Spleen (tissue), 11 donors: Measurements from ENCODE around the gene ARSG. TPM values are rescaled to one million over a fixed set of nuclear protein-coding genes. Genes with fewer than 3 reads are reported as not detected.
A peak's percentile ranks its signal among the peaks of the same experiment; 100 is the strongest.

Source experiments
- DNase-seq: peaks from one replicate; pipeline ENCODE4 v3.0.0-alpha.2; 2020
- H3K27ac ChIP-seq, 8 donors: fragments of 200-600 bp; sonication (generic) in 7 of 8; 1 replicate in 4 of 8; 2 replicates in 4 of 8; pipeline versions ENCODE4 v1.5.0 to v1.8.0; 2016 to 2021; ENCODE audit warnings: inconsistent platforms in 4 of 8, mild to moderate bottlenecking in 4 of 8, moderate library complexity in 1 of 8
- H3K27me3 ChIP-seq, 7 donors: fragments of 200-600 bp; sonication (generic) in 6 of 7; replicated peaks in 1 of 7; 1 replicate in 4 of 7; 2 replicates in 3 of 7; pipeline versions ENCODE4 v1.5.0 to v1.8.0; 2016 to 2021; ENCODE audit warnings: inconsistent platforms in 3 of 7, mild to moderate bottlenecking in 1 of 7
- H3K36me3 ChIP-seq, 6 donors: fragments of 200-600 bp; sonication (generic) in 5 of 6; 1 replicate in 4 of 6; 2 replicates in 2 of 6; pipeline versions ENCODE4 v1.5.0 to v1.8.0; 2016 to 2021; ENCODE audit warnings: inconsistent platforms in 2 of 6
- H3K4me1 ChIP-seq, 6 donors: fragments of 200-600 bp; sonication (generic) in 5 of 6; 1 replicate in 3 of 6; 2 replicates in 3 of 6; pipeline versions ENCODE4 v1.5.0 to v1.8.0; 2016 to 2021; ENCODE audit warnings: inconsistent platforms in 3 of 6
- H3K4me3 ChIP-seq, 8 donors: fragments of 200-600 bp; sonication (generic) in 7 of 8; 1 replicate in 4 of 8; 2 replicates in 4 of 8; pipeline versions ENCODE4 v1.5.0 to v1.8.0; 2016 to 2021; ENCODE audit warnings: inconsistent platforms in 4 of 8, mild to moderate bottlenecking in 4 of 8, moderate library complexity in 2 of 8
- H3K9me3 ChIP-seq, 8 donors: fragments of 200-600 bp; sonication (generic) in 7 of 8; 1 replicate in 4 of 8; 2 replicates in 4 of 8; pipeline versions ENCODE4 v1.5.0 to v1.8.0; 2016 to 2021; ENCODE audit warnings: inconsistent platforms in 4 of 8
- CTCF ChIP-seq, 11 experiments: fragments of 200-600 bp in 7 of 11; fragments of 450-650 bp in 4 of 11; sonication (generic) in 4 of 11; IDR thresholded peaks in 8 of 11; conservative IDR thresholded peaks in 3 of 11; 1 replicate in 7 of 11; 2 replicates in 4 of 11; pipeline versions ENCODE4 v1.4.0 to v1.8.0; 2016 to 2021; ENCODE audit warnings: antibody characterized with exemption in 11 of 11, inconsistent platforms in 4 of 11, mild to moderate bottlenecking in 1 of 11
- POLR2A ChIP-seq, 3 donors: fragments of 450-650 bp; IDR thresholded peaks; one replicate each; pipeline ENCODE4 v1.5.1; 2017; ENCODE audit warnings: antibody characterized with exemption in 3 of 3, mild to moderate bottlenecking in 1 of 3
- POLR2AphosphoS5 ChIP-seq, 3 donors: sonication (generic); formaldehyde crosslinking; IDR thresholded peaks; one replicate each; pipeline ENCODE4 v1.5.1; 2017; ENCODE audit warnings: antibody characterized with exemption in 3 of 3
- WGBS, 5 donors: extraction: QIAGEN DNeasy Blood & Tissue Kit in 3 of 5; methylation state at CpG; one replicate each; pipeline versions ENCODE4 v1.1.5 to v1.1.7; 2013 to 2018; 5-methylcytosine and 5-hydroxymethylcytosine counted together
- intact Hi-C: fragments of 100-400 bp; cut with DNase I; formaldehyde crosslinking; loops from one replicate; pipeline ENCODE4 v1.15.0; 2023; ENCODE audit warnings: low total_unique reads
- polyA plus RNA-seq, 3 donors: library from polyadenylated mRNA; stranded (reverse); fragments of 200-250 nt; gene quantifications; one replicate each; pipeline ENCODE4 v1.2.1, GENCODE V29; 2013
- total RNA-seq, 7 donors: library from RNA; depleted of rRNA in 3 of 7; stranded (reverse); fragments of >200 nt in 3 of 7; fragmentation: NEBNext Ultra II Directional in 4 of 7; extraction: Animal tissue kit (Norgen Biotek cat#: 25700) in 4 of 7; gene quantifications; one replicate each; pipeline versions ENCODE4 v1.1.0 to v1.2.1, GENCODE V29; 2016 to 2021
- donor health status: healthy with polysubstance abuse.
- donor health status: DM: no; HTN: no; CAD: no; lungs with moderate emphysema.
- donor health status: DM: no; HTN: no; CAD: no.
- donor health status: Bipolar disorder and iron deficiency.
- donor health status: healthy.
- donor health status: DM: no; HTN: no; CAD: no.
- donor health status: DM: yes; HTN: yes; CAD: no.

Gene ARSG
- total and polyA plus RNA-seq, 10 donors = 1.5 to 24.3 (median 14.2) TPM

- Histone ChIP-seq H3K27ac (peak overlapping the region in 2 of 8 donors; percentile 35 to 48), H3K27me3 (no peaks in the 10 kb centered on the region), H3K4me1 (peaks cover 9 to 66% (median 28%) of the 10 kb centered on the region in 6 donors), H3K36me3 (no peaks in the 10 kb centered on the region), H3K9me3 (no peaks in the 10 kb centered on the region), H3K4me3 (no peak overlapping the region)
- TF ChIP-seq POLR2AphosphoS5 (IDR thresholded peaks at IDR 0.05) = no peak
- no peak for TF ChIP-seq CTCF (IDR thresholded peaks at IDR 0.05 in 8 of 11, conservative IDR thresholded peaks at IDR 0.05 in 3 of 11)
- TF ChIP-seq POLR2A (IDR thresholded peaks at IDR 0.05) = no peak
- 75 to 84% (median 80%) methylated on average over 8 of the region's 8 CpGs for WGBS, 5 donors
- intact Hi-C loops = no loop called here
- no peak for DNase-seq
These were observed 27.1 kb downstream of the ARSG start for GRCh38 chr17:68318103-68318991.

- no peaks in the 10 kb centered on the region for H3K36me3 ChIP-seq
- peaks cover 7 to 54% (median 20%) of the 10 kb centered on the region in 6 donors for H3K4me1 ChIP-seq
- intact Hi-C loops = no loop called here
- no peaks in the 10 kb centered on the region for H3K27me3 ChIP-seq
- no peak for DNase-seq
- WGBS, 5 donors = 82 to 90% (median 84%) methylated on average over 12 of the region's 12 CpGs
- no peaks in the 10 kb centered on the region for H3K9me3 ChIP-seq
- H3K27ac ChIP-seq = peak overlapping the region in 2 of 8 donors; percentile 35 to 48
- TF ChIP-seq POLR2AphosphoS5 (IDR thresholded peaks at IDR 0.05) = no peak
- no peak for TF ChIP-seq POLR2A (IDR thresholded peaks at IDR 0.05)
- no peak for TF ChIP-seq CTCF (IDR thresholded peaks at IDR 0.05 in 8 of 11, conservative IDR thresholded peaks at IDR 0.05 in 3 of 11)
- no peak overlapping the region for H3K4me3 ChIP-seq
These were observed 28.3 kb downstream of the ARSG start for GRCh38 chr17:68319410-68320162.

- no peak overlapping the region for H3K4me3 ChIP-seq
- TF ChIP-seq POLR2A (IDR thresholded peaks at IDR 0.05) (no peak), CTCF (IDR thresholded peaks at IDR 0.05 in 8 of 11, conservative IDR thresholded peaks at IDR 0.05 in 3 of 11) (no peak), POLR2AphosphoS5 (IDR thresholded peaks at IDR 0.05) (no peak)
- H3K4me1 ChIP-seq = peaks cover 0 to 46% (median 12%) of the 10 kb centered on the region in 6 donors
- no peaks in the 10 kb centered on the region for H3K9me3 ChIP-seq
- no peak for DNase-seq
- no peak overlapping the region for H3K27ac ChIP-seq
- H3K27me3 ChIP-seq = no peaks in the 10 kb centered on the region
- WGBS, 5 donors = 70 to 80% (median 77%) methylated on average over 5 of the region's 5 CpGs
- no peaks in the 10 kb centered on the region for H3K36me3 ChIP-seq
- intact Hi-C loops = no loop called here
These were observed 29.1 kb downstream of the ARSG start for GRCh38 chr17:68320311-68320865.
